ENCODE measurements around the gene GLT6D1.

GRCh38 chr9:135588886-135589595, 50.3 kb downstream of the GLT6D1 start:
- TF ChIP-seq POLR2A (IDR thresholded peaks at IDR 0.05; ENCODE audit: low read length), result no peak
- TF ChIP-seq GATA1 (IDR thresholded peaks at IDR 0.05; ENCODE audit: low read depth, low read length), result no peak
